Heart right ventricle (tissue), 16 donors: ENCODE results near the gene MICAL2. TPM values are rescaled to one million over a fixed set of nuclear protein-coding genes. Genes with fewer than 3 reads are reported as not detected.

Experiments used
- ATAC-seq, 8 donors: fragments of 200-7000 bp; cut with Tn5 transposase; one replicate each; pipeline ENCODE4 v1.9.1; 2020; ENCODE audit warnings: mild to moderate bottlenecking in 8 of 8, moderate library complexity in 8 of 8, moderate number of reproducible peaks in 1 of 8
- DNase-seq, 2 donors: peaks; one replicate each; pipeline ENCODE4 v3.0.0-alpha.2; 2020
- H3K27ac ChIP-seq, 10 donors: fragments of 200-600 bp; sonication (generic) in 2 of 10; one replicate each; pipeline versions ENCODE4 v1.5.0 to v1.8.0; 2020 to 2022; ENCODE audit warnings: mild to moderate bottlenecking in 3 of 10
- H3K27me3 ChIP-seq, 7 donors: fragments of 200-600 bp; one replicate each; pipeline ENCODE4 v1.8.0; 2021 to 2022; ENCODE audit warnings: mild to moderate bottlenecking in 2 of 7
- H3K36me3 ChIP-seq, 9 donors: fragments of 200-600 bp; sonication (generic) in 1 of 9; one replicate each; pipeline versions ENCODE4 v1.5.0 to v1.8.0; 2020 to 2022; ENCODE audit warnings: mild to moderate bottlenecking in 2 of 9
- H3K4me1 ChIP-seq, 9 donors: fragments of 200-600 bp; sonication (generic) in 1 of 9; one replicate each; pipeline versions ENCODE4 v1.5.0 to v1.8.0; 2020 to 2022; ENCODE audit warnings: mild to moderate bottlenecking in 4 of 9
- H3K4me3 ChIP-seq, 10 donors: fragments of 200-600 bp; sonication (generic) in 2 of 10; one replicate each; pipeline versions ENCODE4 v1.5.0 to v1.8.0; 2020 to 2022; ENCODE audit warnings: mild to moderate bottlenecking in 7 of 10, moderate library complexity in 2 of 10
- H3K9me3 ChIP-seq, 11 donors: fragments of 200-600 bp in 10 of 11; sonication (generic) in 2 of 11; one replicate each; pipeline versions ENCODE4 v1.5.0 to v1.8.0; 2013 to 2022; ENCODE audit warnings: mild to moderate bottlenecking in 2 of 11, control low read depth in 1 of 11, moderate library complexity in 1 of 11
- WGBS, 2 donors: extraction: QIAGEN DNeasy Blood & Tissue Kit; methylation state at CpG; one replicate each; pipeline ENCODE4 v1.1.7; 2013; ENCODE audit warnings: inconsistent platforms in 1 of 2; 5-methylcytosine and 5-hydroxymethylcytosine counted together
- intact Hi-C, 10 donors: fragments of 100-400 bp; cut with DNase I; formaldehyde crosslinking; loops; one replicate each; pipeline versions ENCODE4 v1.11.1 to v1.14.2; 2022
- polyA plus RNA-seq, 2 donors: library from polyadenylated mRNA; stranded (reverse); fragments of 200-250 nt; gene quantifications; one replicate each; pipeline ENCODE4 v1.2.3, GENCODE V29; 2013
- total RNA-seq, 10 donors: library from RNA; stranded (reverse); fragmentation: NEBNext Ultra II Directional in 3 of 10; extraction: Animal tissue kit (Norgen Biotek cat#: 25700) in 3 of 10; gene quantifications; one replicate each; pipeline versions ENCODE4 v1.2.1 to v1.2.4, GENCODE V29; 2021 to 2023
- TF ChIP-seq, protein P1 (sequence below), 9 donors: fragments of 200-600 bp; sonication (generic) in 2 of 9; IDR thresholded peaks; one replicate each; pipeline versions ENCODE4 v1.5.0 to v1.8.0; 2021 to 2022; ENCODE audit warnings: antibody characterized with exemption in 9 of 9, mild to moderate bottlenecking in 5 of 9, moderate library complexity in 1 of 9
- donor health status: Arrhythmogenic right ventricular cardiomyopathy.
- donor health status: ischemic (EF 13 %, LVEDD 7.1; RV severe dilation, severe dysfunction).
- donor health status: healthy with polysubstance abuse.
- donor health status: DM: no; HTN: yes; CAD: no.
- donor health status: DM: no; HTN: no; CAD: no.
- donor health status: ischemic (EF 25% LVEDD 6.9; RV normal size, moderate dysfunction).
- donor health status: ischemic (EF 25% LVEDD 5.7; RV mildly dilated, moderate dysfunction).
- donor health status: healthy.
- donor health status: DM: yes; HTN: yes; CAD: no.
- donor health status: Ischemic cardiomyopathy.
- donor health status: ischemic (EF 35%, LVEDD 5.7; RV mildly dilated, moderate dysfunction).
- donor health status: nonischemic (EF 11% LVEDD 7.7; RV severe dilation, severe dysfunction).
- donor health status: DM: yes; HTN: yes; CAD: no.
- donor health status: PGD.
- donor health status: ischemic (EF 29% LVEDD 5.4; RV normal size, mild dysfunction).
- donor health status: nonischemic (EF 23%, LVEDD 6.1; RV moderate dilation, normal function).

The MICAL2 gene
- total and polyA plus RNA-seq, 12 donors: 32.5 to 95.7 (median 70.5) TPM

DNA sequence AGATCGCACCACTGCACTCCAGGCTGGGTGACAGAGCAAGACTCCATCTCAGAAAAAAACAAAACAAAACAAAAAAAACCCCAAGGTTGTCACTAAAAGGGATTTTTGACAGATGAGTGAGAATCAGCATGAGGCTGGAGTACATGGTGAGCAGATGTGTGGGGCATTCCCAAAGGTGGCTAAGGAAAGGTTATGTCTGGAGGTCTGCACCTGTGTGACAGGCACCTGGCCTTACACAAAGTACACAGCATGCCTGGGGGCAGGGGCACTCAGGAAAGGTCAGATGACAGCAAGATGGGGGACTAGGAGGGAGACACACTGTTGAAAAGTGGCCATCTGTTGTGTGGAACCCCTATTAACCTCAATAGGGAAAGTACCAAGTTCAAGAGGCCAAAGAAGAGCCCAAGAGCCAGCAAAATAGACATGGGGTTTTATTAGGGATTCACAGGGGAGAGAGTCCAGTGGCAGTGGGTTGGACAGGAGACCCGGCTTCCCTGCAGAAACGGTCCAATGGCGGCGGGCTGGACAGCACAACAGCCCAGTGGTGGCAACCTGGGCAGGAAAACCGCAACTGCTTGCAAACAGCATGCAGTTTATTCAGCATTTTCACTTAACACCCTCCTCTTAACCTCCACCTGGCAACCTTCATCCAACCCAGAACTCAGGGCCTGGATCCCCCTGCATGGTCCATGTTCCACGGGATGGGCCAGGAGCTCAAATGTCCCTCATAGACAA is 101.1 kb downstream of the MICAL2 start:
- intact Hi-C loops: no loop called here
- H3K36me3 ChIP-seq: peaks cover 0 to 94% (median 53%) of the 10 kb centered on the region in 9 donors
- 97 to 99% methylated on average over 7 of the region's 7 CpGs for WGBS, 2 donors
- DNase-seq (no peak), ATAC-seq (no peak)
- peaks cover 0 to 14% (median 3%) of the 10 kb centered on the region in 9 donors for H3K4me1 ChIP-seq
- H3K27me3 ChIP-seq: no peaks in the 10 kb centered on the region
- no peak overlapping the region for H3K27ac ChIP-seq
- TF ChIP-seq, protein P1, sequence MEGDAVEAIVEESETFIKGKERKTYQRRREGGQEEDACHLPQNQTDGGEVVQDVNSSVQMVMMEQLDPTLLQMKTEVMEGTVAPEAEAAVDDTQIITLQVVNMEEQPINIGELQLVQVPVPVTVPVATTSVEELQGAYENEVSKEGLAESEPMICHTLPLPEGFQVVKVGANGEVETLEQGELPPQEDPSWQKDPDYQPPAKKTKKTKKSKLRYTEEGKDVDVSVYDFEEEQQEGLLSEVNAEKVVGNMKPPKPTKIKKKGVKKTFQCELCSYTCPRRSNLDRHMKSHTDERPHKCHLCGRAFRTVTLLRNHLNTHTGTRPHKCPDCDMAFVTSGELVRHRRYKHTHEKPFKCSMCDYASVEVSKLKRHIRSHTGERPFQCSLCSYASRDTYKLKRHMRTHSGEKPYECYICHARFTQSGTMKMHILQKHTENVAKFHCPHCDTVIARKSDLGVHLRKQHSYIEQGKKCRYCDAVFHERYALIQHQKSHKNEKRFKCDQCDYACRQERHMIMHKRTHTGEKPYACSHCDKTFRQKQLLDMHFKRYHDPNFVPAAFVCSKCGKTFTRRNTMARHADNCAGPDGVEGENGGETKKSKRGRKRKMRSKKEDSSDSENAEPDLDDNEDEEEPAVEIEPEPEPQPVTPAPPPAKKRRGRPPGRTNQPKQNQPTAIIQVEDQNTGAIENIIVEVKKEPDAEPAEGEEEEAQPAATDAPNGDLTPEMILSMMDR (IDR thresholded peaks at IDR 0.05): no peak
- no peak overlapping the region for H3K4me3 ChIP-seq
- no peaks in the 10 kb centered on the region for H3K9me3 ChIP-seq

DNA sequence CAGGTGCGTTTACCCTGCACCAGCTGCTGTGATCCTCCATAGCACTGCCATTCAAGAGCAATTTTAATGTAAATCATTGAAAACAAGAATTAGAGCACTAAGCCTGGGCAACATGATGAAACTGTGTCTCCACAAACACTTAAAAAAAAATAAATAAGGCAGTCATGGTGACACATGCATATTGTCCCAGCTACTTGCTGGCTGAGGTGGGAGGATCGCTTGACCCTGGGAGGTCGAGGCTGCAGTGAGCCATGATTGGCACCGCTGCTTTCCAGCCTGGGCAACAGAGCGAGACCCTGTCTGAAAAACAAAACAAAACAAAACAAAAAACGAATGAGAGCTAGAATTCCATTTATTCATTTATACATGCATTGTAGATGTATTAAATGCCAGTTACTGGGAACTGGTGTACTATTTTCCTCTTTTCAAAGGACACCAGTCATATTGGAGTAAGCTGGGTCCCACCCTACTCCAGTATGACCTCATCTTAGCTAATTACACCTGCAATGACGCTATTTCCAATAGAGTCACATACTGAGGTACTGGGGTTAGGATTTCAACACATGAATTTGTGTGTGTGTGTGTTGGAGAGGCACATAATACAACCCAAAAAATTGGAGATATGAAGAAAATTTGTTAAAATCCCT is 101.9 kb downstream of the MICAL2 start:
- intact Hi-C loops: no loop called here
- 94 to 96% methylated on average over 7 of the region's 7 CpGs for WGBS, 2 donors
- H3K27ac ChIP-seq: no peak overlapping the region
- H3K36me3 ChIP-seq: peaks cover 0 to 99% (median 49%) of the 10 kb centered on the region in 9 donors
- ATAC-seq (no peak), DNase-seq (no peak)
- no peaks in the 10 kb centered on the region for H3K9me3 ChIP-seq
- TF ChIP-seq, protein P1 (IDR thresholded peaks at IDR 0.05): no peak
- H3K27me3 ChIP-seq: no peaks in the 10 kb centered on the region
- H3K4me3 ChIP-seq: no peak overlapping the region
- H3K4me1 ChIP-seq: peaks cover 4 to 15% (median 11%) of the 10 kb centered on the region in 9 donors

DNA sequence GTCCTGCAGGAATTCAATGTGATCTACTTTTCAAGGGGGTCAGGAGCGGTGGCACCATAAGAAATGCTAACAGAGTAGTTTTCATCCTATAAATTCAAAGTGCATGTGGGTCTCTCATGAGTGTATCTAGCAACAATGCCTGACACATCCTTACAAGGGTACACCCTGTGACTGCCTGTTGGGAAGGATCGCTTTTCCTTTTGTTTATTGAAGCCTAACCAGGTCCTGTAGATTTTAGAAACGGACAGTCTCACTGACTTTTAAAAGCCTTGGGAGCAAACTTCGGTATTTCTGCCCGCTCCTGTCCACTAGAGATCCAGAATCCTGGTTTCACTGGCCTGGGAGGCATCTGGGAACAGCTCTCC is 102.4 kb downstream of the MICAL2 start:
- peaks cover 4 to 20% (median 16%) of the 10 kb centered on the region in 9 donors for H3K4me1 ChIP-seq
- H3K9me3 ChIP-seq: no peaks in the 10 kb centered on the region
- no peak for ATAC-seq
- H3K36me3 ChIP-seq: peaks cover 0 to 98% (median 43%) of the 10 kb centered on the region in 9 donors
- H3K27ac ChIP-seq: no peak overlapping the region
- intact Hi-C loops: no loop called here
- H3K4me3 ChIP-seq: no peak overlapping the region
- H3K27me3 ChIP-seq: no peaks in the 10 kb centered on the region
- DNase-seq: no peak
- TF ChIP-seq, protein P1 (IDR thresholded peaks at IDR 0.05): no peak
- WGBS, 2 donors: 97 to 98% methylated on average over 5 of the region's 5 CpGs

DNA sequence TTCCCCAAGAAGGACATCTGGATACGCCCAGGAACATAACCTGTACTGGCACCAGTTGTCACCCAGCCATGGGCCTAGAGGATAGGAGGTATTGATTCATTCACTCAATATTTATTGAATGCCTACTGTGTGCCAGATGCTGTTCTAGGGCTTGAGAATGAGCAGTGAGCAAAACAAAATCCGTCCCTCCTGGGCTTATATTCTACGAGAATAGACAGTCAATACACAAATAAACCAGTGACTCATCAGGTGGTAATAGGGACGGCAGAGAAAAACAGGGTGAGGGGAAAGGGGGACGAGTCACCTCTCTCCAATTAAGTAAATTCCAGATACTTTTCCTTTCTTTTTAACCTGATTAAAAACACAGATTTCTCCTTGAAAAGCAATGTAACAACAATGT is 103.5 kb downstream of the MICAL2 start:
- Histone ChIP-seq H3K4me3 (no peak overlapping the region), H3K36me3 (peaks cover 0 to 98% (median 36%) of the 10 kb centered on the region in 9 donors), H3K27ac (no peak overlapping the region), H3K9me3 (no peaks in the 10 kb centered on the region), H3K27me3 (no peaks in the 10 kb centered on the region), H3K4me1 (peaks cover 4 to 29% (median 20%) of the 10 kb centered on the region in 9 donors)
- ATAC-seq (no peak), DNase-seq (no peak)
- intact Hi-C loops: no loop called here
- TF ChIP-seq, protein P1 (IDR thresholded peaks at IDR 0.05): no peak
- WGBS, 2 donors: 60 to 73% methylated on average over 5 of the region's 5 CpGs
